Lower leg skin (tissue), 4 donors: Measurements from ENCODE around the gene A3GALT2. TPM values are rescaled to one million over a fixed set of nuclear protein-coding genes. Genes with fewer than 3 reads are reported as not detected.

Experiments
- DNase-seq, 2 donors: peaks; one replicate each; pipeline ENCODE4 v3.0.0-alpha.2; 2019; ENCODE audit warnings: low spot score in 2 of 2
- H3K4me3 ChIP-seq: fragments of 200-600 bp; sonication (generic); 2 replicates; pipeline ENCODE4 v1.5.1; 2017; ENCODE audit warnings: mild to moderate bottlenecking, low read depth; ENCODE audit not compliant: poor library complexity, severe bottlenecking
- POLR2A ChIP-seq, 2 donors: fragments of 450-650 bp; IDR thresholded peaks; one replicate each; pipeline ENCODE4 v1.6.1; 2016 to 2017; ENCODE audit warnings: antibody characterized with exemption in 2 of 2, mild to moderate bottlenecking in 1 of 2, moderate library complexity in 1 of 2
- WGBS, 2 donors: methylation state at CpG; one replicate each; pipeline ENCODE4 v1.1.5; 2018; 5-methylcytosine and 5-hydroxymethylcytosine counted together
- intact Hi-C: fragments of 100-400 bp; cut with DNase I; formaldehyde crosslinking; loops from one replicate; pipeline ENCODE4 v1.15.0; 2023; ENCODE audit warnings: low total_unique reads
- total RNA-seq, 4 donors: library from RNA; depleted of rRNA; stranded (reverse); fragments of >200 nt; gene quantifications; one replicate each; pipeline ENCODE4 v1.1.0, GENCODE V29; 2016
- TF ChIP-seq, protein P1 (sequence below), 3 donors: fragments of 450-650 bp; IDR thresholded peaks; one replicate each; pipeline ENCODE4 v1.5.1; 2016; ENCODE audit warnings: antibody characterized with exemption in 3 of 3, mild to moderate bottlenecking in 3 of 3, moderate library complexity in 2 of 3

Gene A3GALT2
- total RNA-seq, 4 donors from 2014 or later, result not detected

DNA sequence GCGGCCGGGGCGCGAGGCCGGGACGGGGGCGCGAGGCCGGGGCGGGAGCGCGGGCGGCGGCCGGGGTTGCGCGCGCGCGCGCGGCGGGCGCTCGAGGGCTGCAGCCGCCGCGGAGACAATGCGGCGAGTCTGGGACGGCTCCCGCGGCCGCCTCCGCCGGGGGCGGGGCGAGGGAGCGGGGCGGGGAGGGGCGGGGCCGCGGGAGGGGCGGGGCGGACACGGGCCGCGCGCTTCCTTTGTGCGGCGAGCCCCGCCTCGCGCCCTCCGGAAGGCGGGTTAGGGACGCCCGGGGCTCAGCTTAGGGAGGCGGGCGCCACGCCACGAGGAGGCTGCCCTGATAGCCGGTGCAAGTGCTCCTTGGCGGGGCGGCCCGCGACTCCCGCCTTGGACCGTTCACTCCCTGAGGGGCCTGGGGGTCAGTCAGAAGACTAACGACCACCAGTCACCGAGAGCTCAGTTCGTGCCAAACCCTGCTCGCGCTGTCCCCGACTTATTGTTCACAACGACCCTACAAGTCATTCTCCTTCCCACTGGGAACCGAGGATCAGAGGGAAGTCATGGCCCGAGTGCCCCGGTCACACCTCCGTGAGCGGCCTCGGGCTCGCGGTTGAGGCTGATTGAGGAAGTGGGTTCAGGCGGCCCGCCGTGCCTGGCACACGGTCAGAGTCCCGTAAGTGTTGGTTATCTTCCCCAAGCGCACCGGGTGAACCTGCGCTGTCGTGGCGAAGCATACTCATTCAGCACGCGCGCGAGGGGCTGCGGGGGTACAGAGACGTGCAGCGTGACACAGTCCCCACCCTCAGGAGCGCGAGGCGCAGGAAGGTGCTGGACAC, 29.1 kb upstream of the A3GALT2 start:
- peak; percentile 74 to 97 for DNase-seq
- peak overlapping the region; percentile 33 for H3K4me3 ChIP-seq
- 0 to 1% methylated on average over 33 to 37 of the region's 104 CpGs for WGBS, 2 donors
- intact Hi-C loops, result no loop called here
- no peak for TF ChIP-seq POLR2A (IDR thresholded peaks at IDR 0.05)
- TF ChIP-seq, protein P1, sequence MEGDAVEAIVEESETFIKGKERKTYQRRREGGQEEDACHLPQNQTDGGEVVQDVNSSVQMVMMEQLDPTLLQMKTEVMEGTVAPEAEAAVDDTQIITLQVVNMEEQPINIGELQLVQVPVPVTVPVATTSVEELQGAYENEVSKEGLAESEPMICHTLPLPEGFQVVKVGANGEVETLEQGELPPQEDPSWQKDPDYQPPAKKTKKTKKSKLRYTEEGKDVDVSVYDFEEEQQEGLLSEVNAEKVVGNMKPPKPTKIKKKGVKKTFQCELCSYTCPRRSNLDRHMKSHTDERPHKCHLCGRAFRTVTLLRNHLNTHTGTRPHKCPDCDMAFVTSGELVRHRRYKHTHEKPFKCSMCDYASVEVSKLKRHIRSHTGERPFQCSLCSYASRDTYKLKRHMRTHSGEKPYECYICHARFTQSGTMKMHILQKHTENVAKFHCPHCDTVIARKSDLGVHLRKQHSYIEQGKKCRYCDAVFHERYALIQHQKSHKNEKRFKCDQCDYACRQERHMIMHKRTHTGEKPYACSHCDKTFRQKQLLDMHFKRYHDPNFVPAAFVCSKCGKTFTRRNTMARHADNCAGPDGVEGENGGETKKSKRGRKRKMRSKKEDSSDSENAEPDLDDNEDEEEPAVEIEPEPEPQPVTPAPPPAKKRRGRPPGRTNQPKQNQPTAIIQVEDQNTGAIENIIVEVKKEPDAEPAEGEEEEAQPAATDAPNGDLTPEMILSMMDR (IDR thresholded peaks at IDR 0.05), result no peak

DNA sequence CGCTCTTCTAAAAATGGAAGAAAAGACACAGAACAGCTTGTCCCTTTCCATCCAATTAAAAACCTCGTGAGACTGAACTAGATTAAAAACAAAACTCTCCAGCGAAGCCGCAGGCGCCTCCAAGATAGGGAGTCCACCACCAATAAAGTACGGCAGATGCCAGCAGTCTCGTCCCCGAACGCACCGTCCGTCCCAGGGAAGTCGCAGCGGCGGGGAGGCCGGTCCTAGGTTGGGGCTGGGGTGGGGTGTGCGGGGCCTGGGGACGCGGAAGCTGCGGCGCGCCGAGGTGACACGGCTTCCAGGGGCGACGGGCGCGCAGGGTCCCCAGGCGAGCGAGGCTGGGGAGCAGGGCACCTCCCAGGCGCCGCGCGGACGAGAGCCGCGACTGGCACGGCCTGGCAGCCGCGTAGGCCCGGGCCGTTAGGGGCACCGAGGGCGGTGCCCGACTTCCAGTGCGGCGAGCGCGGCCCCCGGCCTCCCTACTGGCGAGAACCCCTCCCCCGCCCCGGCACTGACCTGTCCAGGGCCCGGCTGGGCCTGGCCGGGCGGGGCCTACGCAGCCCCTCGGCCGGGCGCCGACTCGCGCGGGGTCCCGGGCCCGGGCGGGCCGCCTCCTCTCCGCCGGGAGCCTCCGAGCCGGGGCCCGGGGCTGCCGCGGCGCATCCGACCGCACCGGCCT, 28.3 kb upstream of the A3GALT2 start:
- no peak for TF ChIP-seq POLR2A (IDR thresholded peaks at IDR 0.05)
- TF ChIP-seq, protein P1 (IDR thresholded peaks at IDR 0.05), result no peak
- DNase-seq, result no peak
- H3K4me3 ChIP-seq, result peak overlapping the region; percentile 80
- intact Hi-C loops, result no loop called here
- 0% methylated on average over 16 to 17 of the region's 78 CpGs for WGBS, 2 donors

DNA sequence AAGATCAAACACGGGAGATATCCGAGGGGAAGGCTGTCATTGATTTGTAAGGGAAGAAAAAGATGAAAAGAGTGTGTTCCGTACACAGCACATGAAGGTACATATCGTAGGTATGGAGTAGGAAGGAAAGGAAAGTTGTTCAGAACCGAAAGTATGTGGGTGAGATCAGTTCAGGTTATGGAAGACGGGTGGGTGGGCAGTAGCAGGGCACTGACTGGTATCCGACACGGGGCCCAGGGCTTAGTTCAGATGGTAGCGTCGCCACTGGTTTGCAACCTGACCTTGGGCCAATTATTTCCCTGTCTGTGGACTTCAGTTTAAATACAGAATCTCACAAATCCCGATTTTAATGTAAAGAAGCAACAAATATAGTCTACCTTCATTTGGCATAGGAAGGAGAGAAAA, 27.8 kb upstream of the A3GALT2 start:
- intact Hi-C loops, result no loop called here
- peak in 1 of 2 donors; percentile 82 for DNase-seq
- 2 to 3% methylated on average over 11 of the region's 11 CpGs for WGBS, 2 donors
- no peak for TF ChIP-seq POLR2A (IDR thresholded peaks at IDR 0.05)
- TF ChIP-seq, protein P1 (IDR thresholded peaks at IDR 0.05), result no peak
- H3K4me3 ChIP-seq, result peak overlapping the region; percentile 80

DNA sequence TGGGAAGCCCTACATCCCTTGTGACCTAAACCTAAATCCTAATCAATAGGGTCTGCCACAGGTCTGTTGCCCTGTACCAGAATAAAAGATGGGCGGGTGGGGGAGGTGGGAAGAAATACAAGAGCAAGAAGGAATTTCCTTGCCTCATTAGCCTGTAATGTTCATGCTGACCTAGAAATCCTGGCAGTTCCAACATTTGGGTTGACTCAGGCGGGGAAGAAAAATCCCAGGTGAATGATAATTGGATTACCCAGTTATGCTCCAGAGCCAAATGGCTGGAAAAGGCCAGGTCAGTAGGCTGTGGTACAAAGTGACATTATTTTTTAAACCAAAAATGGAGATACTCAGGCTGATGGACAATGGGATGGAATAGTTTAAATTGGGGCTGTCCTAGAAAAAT, 27.3 kb upstream of the A3GALT2 start:
- 31 to 36% methylated on average over 2 of the region's 2 CpGs for WGBS, 2 donors

DNA sequence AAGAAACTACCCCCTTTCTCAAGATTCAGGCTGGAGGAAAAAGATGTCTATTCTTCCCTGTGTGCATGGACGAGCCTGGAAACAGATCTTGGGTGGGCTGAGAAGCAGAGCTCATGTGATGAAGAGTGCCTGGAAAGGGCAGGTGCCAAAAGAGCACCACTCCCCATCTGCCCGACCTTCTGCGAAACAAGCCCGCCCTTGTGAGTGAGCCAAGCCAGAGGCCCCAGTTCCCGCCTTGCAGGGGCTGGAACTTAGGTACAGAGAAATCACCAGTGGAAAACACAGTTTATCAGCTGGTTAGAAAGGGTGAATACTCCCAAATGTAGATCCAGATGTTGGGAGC, 26.7 kb upstream of the A3GALT2 start:
- peak; percentile 64 to 94 for DNase-seq
- WGBS, 2 donors, result 16 to 30% methylated on average over 5 of the region's 5 CpGs
- peak overlapping the region; percentile 80 for H3K4me3 ChIP-seq
- intact Hi-C loops, result no loop called here
- no peak for TF ChIP-seq POLR2A (IDR thresholded peaks at IDR 0.05)
- TF ChIP-seq, protein P1 (IDR thresholded peaks at IDR 0.05), result no peak

More for the DNA sequence above, 27.3 kb upstream of the A3GALT2 start:
- TF ChIP-seq, protein P1 (IDR thresholded peaks at IDR 0.05), result no peak
- TF ChIP-seq POLR2A (IDR thresholded peaks at IDR 0.05), result no peak
- H3K4me3 ChIP-seq, result peak overlapping the region; percentile 80
- no peak for DNase-seq
- intact Hi-C loops, result no loop called here
